DOHH2 (cell line): ENCODE measurements around the gene GRWD1.

ENCODE experiments used
- EZH2phosphoT487 ChIP-seq: fragments of 200-600 bp; sonication (generic); IDR thresholded peaks from 2 replicates; pipeline ENCODE4 v1.6.1; 2017; ENCODE audit warnings: borderline replicate concordance, mild to moderate bottlenecking, antibody characterized with exemption, low read length, moderate library complexity, mixed read lengths
- TF ChIP-seq, protein P1 (sequence below): fragments of 200-600 bp; sonication (generic); IDR thresholded peaks from one replicate; pipeline ENCODE4 v1.5.1; 2014; ENCODE audit warnings: antibody characterized with exemption, mild to moderate bottlenecking, low read depth, low read length; ENCODE audit not compliant: poor library complexity, severe bottlenecking

DNA sequence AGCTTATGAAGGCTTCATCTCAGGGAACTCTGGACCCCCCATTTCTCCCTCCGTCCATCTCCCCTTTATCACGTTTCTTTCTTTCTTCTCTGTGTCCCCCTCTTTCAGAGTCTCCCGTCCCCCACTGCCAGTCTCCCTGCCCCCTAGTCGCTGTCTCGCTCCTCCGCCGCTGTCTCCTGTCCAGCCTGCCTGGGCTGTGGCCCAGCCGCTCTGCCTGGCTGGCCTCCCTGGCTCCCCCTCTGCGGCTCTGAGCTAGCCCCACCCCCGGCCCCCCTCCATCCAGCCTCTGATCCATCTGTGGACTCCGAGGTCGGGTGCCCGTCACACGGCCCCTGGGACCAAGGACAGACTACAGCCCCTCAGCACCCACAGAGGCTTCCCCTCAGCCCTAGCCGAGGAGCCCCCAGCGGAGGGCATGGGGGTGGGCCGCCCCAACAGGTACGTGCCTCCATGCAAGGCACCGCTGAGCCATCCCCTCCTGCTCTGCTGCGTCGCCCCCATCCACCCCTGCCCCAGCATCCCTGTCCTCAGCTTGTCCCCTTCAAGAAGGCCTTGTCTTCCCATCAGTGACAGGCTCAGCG, 8.5 kb downstream of the GRWD1 start:
- TF ChIP-seq, protein P1, sequence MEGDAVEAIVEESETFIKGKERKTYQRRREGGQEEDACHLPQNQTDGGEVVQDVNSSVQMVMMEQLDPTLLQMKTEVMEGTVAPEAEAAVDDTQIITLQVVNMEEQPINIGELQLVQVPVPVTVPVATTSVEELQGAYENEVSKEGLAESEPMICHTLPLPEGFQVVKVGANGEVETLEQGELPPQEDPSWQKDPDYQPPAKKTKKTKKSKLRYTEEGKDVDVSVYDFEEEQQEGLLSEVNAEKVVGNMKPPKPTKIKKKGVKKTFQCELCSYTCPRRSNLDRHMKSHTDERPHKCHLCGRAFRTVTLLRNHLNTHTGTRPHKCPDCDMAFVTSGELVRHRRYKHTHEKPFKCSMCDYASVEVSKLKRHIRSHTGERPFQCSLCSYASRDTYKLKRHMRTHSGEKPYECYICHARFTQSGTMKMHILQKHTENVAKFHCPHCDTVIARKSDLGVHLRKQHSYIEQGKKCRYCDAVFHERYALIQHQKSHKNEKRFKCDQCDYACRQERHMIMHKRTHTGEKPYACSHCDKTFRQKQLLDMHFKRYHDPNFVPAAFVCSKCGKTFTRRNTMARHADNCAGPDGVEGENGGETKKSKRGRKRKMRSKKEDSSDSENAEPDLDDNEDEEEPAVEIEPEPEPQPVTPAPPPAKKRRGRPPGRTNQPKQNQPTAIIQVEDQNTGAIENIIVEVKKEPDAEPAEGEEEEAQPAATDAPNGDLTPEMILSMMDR, result no peak
- TF ChIP-seq EZH2phosphoT487, result no peak
